Activated CD4-positive, CD25-positive, alpha-beta regulatory T cell (primary cell): ENCODE measurements around the gene CHST4.
"Not testable (repeated sequence)": the region's sequence is repeated elsewhere in the genome, so short reads cannot be mapped to it uniquely, and the experiment has no call there.

Experiments
- DNase-seq, 4 experiments: peaks; one replicate each; lab custom pipeline; 2025; lab: John Stamatoyannopoulos, UW

The CHST4 gene

DNA sequence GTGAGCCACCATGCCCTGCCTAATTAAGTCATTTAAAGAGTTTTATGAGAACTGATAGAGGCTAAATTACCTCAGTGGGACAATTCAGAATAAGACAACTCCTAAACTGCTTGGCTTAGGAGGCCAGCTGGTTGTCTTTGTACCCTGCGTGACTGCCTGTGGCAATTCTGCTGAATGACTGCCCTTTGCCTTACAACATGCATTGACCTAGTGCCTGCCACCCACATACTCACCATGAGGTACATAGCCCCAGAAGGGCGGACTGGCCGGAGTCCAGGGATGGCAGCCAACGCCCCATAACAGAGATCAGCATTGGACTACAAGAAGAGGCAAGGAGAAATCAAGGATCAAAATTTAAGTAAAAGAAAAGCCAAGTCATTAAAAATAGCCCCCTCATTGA, 43.4 kb downstream of the CHST4 start:
- no peak for DNase-seq

- DNase-seq = no peak
These were observed 43.9 kb downstream of the CHST4 start for GRCh38 chr16:71570144-71570543.

GRCh38 chr16:71572497-71573116, 46.4 kb downstream of the CHST4 start:
- no peak for DNase-seq

DNA sequence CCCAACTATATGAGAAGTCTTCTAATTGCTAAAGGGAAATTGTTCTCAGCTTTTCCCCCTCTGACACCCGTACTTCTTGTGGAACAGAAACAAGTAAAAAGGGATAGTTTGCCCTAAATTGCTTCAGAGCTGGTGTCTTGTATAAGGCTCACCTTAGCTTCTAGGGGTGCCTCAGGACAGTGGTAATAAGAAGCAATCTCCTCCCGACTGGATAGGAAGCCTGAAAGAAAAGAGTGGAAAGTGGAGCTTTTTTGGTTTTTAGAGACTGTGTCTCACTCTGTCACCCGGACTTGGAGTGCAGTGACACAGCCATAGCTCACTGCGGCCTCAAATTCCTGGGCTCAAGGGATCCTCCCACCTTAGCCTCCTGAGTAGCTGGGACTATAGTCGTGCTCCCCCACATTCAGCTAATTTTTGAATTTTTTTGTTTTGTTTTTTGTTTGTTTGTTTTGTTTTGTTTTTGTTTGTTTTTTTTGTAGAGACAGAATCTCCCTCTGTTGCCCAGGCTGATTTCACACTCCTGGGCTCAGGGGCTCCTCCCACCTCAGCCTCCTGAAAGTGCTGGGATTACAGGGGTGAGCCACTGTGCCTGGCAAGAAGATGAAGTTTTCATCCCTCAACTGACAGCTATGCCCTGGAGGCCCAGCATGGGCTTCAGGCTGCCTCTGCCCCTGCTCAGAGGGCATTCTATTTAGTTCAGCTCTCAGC, 47.3 kb downstream of the CHST4 start:
- no peak for DNase-seq

DNA sequence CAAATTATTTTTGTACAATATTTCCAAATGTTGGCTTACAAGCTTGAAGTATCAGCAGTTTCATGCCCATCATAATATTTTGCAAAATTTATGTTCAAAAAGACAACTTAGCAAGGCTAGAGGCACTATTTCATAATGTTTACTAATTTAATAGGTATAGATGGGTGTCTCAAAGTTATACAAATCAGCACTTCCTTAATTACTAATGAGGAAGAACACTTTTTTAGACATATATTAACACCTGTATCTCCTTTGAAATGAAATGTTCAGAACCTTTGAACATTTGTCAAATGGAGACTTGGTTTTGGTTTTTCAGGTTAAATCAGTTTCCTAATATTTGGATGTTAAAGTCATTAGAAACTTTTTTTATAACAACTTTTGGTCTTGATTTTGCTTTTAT, 48.5 kb downstream of the CHST4 start:
- no peak for DNase-seq

- no peak for DNase-seq
These were observed 50.7 kb downstream of the CHST4 start, which contains the start of gene TAT for GRCh38 chr16:71576971-71577370. TAT (minus strand) TSS chr16:71577092; CDS start chr16:71576415, 677 bp downstream.

- DNase-seq = not testable (repeated sequence)
These were observed 56.3 kb downstream of the CHST4 start for GRCh38 chr16:71582553-71582848.

GRCh38 chr16:71584543-71585317, 58.5 kb downstream of the CHST4 start:
- no peak for DNase-seq

DNA sequence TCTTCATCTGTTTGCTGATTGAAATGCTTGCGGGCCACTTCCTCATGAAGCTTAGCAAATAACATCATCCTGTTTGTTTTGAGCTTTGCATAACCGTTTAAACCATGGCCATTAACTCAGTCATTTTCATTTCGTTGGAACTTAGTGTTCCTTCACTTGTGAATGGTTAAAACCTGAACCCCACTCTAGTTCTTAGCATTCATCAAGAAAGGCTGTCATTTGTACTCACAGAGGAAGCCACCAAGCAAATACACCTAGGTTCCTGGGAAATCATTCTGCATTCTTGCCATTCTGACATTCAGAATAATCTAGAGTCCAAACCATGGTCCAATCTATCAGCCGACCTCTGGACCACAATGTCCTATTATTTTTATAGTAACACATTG, 59.1 kb downstream of the CHST4 start:
- no peak for DNase-seq
